ENCODE measurements around the gene STK39. TPM values are rescaled to one million over a fixed set of nuclear protein-coding genes. Genes with fewer than 3 reads are reported as not detected.
"Not testable (repeated sequence)": the region's sequence is repeated elsewhere in the genome, so short reads cannot be mapped to it uniquely, and the experiment has no call there.

STK39 gene
- total RNA-seq, 4 donors from 2014 or later, result 13.8 to 28.2 (median 18.3) TPM

DNA sequence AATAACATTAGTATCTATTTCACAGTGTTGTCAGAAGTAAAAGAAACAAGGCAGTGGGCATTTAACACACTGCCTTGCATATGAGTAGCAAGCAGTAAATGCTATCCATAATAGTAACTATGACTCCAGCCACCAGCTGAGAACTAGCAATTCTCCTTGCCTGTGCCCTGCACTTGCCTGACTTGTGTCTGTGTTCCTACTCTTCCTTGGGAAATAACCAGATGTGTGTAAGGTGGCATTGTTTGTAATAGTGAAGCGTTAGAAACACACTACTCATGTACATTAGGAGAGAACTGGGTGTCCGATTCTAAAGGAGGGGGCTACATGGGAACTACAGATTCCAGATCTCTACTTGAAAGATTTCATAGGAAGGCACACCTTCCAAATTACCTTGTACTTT, 197.8 kb downstream of the STK39 start:
- no peak for DNase-seq (ENCODE audit: low spot score in 2 of 2)
- H3K4me3 ChIP-seq, result no peak overlapping the region
- H3K27me3 ChIP-seq, result no peaks in the 10 kb centered on the region
- no peaks in the 10 kb centered on the region for H3K9me3 ChIP-seq
- WGBS, result 94% methylated on average over 2 of the region's 2 CpGs
- H3K4me1 ChIP-seq, result no peaks in the 10 kb centered on the region
- TF ChIP-seq, protein P1, sequence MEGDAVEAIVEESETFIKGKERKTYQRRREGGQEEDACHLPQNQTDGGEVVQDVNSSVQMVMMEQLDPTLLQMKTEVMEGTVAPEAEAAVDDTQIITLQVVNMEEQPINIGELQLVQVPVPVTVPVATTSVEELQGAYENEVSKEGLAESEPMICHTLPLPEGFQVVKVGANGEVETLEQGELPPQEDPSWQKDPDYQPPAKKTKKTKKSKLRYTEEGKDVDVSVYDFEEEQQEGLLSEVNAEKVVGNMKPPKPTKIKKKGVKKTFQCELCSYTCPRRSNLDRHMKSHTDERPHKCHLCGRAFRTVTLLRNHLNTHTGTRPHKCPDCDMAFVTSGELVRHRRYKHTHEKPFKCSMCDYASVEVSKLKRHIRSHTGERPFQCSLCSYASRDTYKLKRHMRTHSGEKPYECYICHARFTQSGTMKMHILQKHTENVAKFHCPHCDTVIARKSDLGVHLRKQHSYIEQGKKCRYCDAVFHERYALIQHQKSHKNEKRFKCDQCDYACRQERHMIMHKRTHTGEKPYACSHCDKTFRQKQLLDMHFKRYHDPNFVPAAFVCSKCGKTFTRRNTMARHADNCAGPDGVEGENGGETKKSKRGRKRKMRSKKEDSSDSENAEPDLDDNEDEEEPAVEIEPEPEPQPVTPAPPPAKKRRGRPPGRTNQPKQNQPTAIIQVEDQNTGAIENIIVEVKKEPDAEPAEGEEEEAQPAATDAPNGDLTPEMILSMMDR (IDR thresholded peaks at IDR 0.05), result no peak
- TF ChIP-seq POLR2A (IDR thresholded peaks at IDR 0.05) (no peak), EP300 (IDR thresholded peaks at IDR 0.05) (no peak), POLR2AphosphoS5 (IDR thresholded peaks at IDR 0.05) (no peak)
- H3K27ac ChIP-seq, result no peak overlapping the region
- H3K36me3 ChIP-seq, result peaks cover 6% of the 10 kb centered on the region

DNA sequence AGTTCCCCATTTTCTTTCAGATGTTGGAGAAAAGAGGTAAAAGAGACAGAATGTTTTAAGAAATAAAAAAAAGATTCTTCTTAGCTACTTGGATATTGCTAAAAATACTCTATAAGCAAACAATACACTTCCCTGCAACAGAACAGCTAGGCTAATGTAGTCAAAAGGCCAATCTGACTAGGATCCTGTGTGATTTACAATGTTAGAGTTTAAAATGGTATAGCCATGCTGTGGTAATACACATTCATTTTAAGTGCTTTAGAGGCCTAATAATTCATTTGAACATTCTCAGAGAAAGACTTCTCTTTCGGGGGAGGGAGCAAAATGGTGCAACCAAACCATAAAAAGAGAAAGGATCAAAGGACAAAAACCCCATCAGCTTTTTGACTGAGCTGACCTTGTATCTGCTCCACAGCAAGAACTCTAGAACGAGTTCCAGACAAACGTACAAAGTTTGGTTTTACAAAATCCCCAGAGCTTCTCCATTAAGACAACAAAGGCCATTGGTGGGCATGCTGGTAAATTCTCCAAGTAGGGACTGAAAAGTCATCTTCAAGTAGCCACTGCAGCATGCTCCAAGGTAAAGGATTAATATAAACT, 200.2 kb downstream of the STK39 start:
- H3K36me3 ChIP-seq, result peaks cover 6% of the 10 kb centered on the region
- DNase-seq (ENCODE audit: low spot score in 2 of 2), result no peak
- no peaks in the 10 kb centered on the region for H3K4me1 ChIP-seq
- TF ChIP-seq EP300 (IDR thresholded peaks at IDR 0.05), result no peak
- no peak for TF ChIP-seq POLR2AphosphoS5 (IDR thresholded peaks at IDR 0.05)
- TF ChIP-seq POLR2A (IDR thresholded peaks at IDR 0.05), result no peak
- TF ChIP-seq, protein P1 (IDR thresholded peaks at IDR 0.05), result no peak
- H3K9me3 ChIP-seq, result no peaks in the 10 kb centered on the region
- WGBS, result 89% methylated on average over 3 of the region's 3 CpGs
- H3K27me3 ChIP-seq, result no peaks in the 10 kb centered on the region
- H3K27ac ChIP-seq, result no peak overlapping the region
- no peak overlapping the region for H3K4me3 ChIP-seq

DNA sequence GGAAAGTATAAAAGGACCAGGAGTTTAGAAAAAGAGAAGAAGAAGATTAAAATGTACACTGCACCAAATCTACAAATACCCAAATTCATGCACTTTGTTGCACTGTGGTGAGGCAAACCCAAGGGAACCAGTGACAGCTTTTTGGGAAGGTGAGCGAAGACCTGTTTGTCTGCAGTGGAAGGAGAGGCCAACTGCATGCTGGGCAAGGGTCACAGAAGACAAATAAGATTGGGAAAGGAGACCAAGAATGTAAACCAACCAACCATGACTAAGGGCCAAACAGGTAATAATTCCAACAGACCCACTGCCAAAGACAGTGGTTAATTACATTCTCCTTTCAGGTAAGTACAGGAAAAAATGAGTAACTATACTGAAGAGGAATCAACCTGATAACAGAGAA, 202.8 kb downstream of the STK39 start:
- Histone ChIP-seq H3K36me3 (peaks cover under 1% of the 10 kb centered on the region), H3K27me3 (no peaks in the 10 kb centered on the region), H3K4me1 (no peaks in the 10 kb centered on the region), H3K9me3 (no peaks in the 10 kb centered on the region), H3K4me3 (no peak overlapping the region), H3K27ac (no peak overlapping the region)
- 76% methylated on average over 1 of the region's 1 CpG for WGBS
- no peak for DNase-seq (ENCODE audit: low spot score in 2 of 2)
- TF ChIP-seq POLR2AphosphoS5 (IDR thresholded peaks at IDR 0.05), result no peak
- TF ChIP-seq, protein P1 (IDR thresholded peaks at IDR 0.05), result no peak
- no peak for TF ChIP-seq POLR2A (IDR thresholded peaks at IDR 0.05)
- TF ChIP-seq EP300 (IDR thresholded peaks at IDR 0.05), result no peak

DNA sequence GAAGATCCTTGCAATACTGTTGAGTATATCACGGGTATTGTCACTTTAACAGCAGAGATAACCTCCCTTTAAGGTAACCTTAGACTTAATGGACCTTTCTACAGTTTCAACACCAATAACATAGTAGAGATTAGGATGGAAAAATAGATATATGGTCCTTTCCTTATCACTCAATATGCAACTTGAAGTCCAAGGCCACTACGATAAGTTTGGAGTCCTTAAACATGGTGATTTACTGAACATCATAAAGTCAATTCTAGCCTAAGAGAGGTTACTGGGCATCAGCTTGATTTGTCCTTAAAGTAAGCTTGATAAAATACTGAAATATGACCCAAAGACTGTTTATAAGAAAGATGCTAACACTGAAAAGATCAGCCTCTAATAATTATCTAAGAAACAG, 203.2 kb downstream of the STK39 start:
- Histone ChIP-seq H3K9me3 (no peaks in the 10 kb centered on the region), H3K27ac (no peak overlapping the region), H3K4me3 (no peak overlapping the region), H3K27me3 (no peaks in the 10 kb centered on the region), H3K4me1 (no peaks in the 10 kb centered on the region), H3K36me3 (no peaks in the 10 kb centered on the region)
- TF ChIP-seq POLR2A (IDR thresholded peaks at IDR 0.05) (no peak), EP300 (IDR thresholded peaks at IDR 0.05) (no peak), POLR2AphosphoS5 (IDR thresholded peaks at IDR 0.05) (no peak)
- TF ChIP-seq, protein P1 (IDR thresholded peaks at IDR 0.05), result no peak
- no peak for DNase-seq (ENCODE audit: low spot score in 2 of 2)
- WGBS, result 91% methylated on average over 2 of the region's 2 CpGs

DNA sequence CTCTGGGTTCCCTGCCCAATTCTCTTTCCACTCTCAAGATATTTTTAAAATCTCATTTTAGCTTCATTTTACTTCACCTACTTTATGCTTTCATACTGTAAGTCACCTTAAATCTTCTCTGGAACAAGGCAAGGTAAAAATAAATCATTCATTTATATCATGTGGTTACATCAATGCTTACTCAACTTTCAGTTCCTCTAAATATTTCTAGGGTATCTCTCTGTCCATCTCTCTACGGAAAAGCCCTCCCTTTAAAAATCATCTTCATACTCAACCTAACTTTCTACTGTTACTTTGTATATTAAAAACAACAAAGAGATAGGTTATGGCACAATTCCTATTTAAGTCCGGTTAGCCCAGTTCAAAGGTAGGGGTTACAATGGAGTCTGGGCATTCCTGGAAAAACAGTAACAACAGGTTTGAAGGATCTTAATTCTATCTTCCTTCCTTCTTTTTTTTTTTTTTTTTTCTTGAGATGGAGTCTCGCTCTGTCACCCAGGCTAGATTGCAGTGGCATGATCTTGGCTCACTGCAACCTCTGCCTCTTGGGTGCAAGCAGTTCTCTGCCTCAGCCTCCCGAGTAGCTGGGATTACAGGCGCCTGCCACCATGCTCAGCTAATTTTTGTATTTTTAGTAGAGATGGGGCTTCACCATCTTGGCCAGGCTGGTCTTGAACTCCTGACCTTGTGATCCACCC, 205.1 kb downstream of the STK39 start:
- 88% methylated on average over 5 of the region's 5 CpGs for WGBS
- not testable (repeated sequence) for H3K27me3 ChIP-seq; DNase-seq (ENCODE audit: low spot score in 2 of 2); H3K4me3 ChIP-seq; H3K27ac ChIP-seq; H3K4me1 ChIP-seq; H3K36me3 ChIP-seq; H3K9me3 ChIP-seq
